Right atrium auricular region (tissue), 2 donors: Measurements from ENCODE around the gene SLC2A11. TPM values are rescaled to one million over a fixed set of nuclear protein-coding genes. Genes with fewer than 3 reads are reported as not detected.

Experiments used
- DNase-seq: peaks from one replicate; pipeline ENCODE4 v3.0.0-alpha.2; 2019; ENCODE audit warnings: low spot score
- H3K27ac ChIP-seq, 2 donors: fragments of 200-600 bp; sonication (generic); 1 replicate in 1 of 2; 2 replicates in 1 of 2; pipeline ENCODE4 v1.5.1; 2016 to 2019
- H3K27me3 ChIP-seq, 2 donors: fragments of 200-600 bp; sonication (generic); one replicate each; pipeline versions ENCODE4 v1.5.1 to v1.6.0; 2017 to 2019
- H3K36me3 ChIP-seq: fragments of 200-600 bp; sonication (generic); one replicate; pipeline ENCODE4 v1.5.1; 2016
- H3K4me1 ChIP-seq, 2 donors: fragments of 200-600 bp; sonication (generic); one replicate each; pipeline versions ENCODE4 v1.5.1 to v1.6.0; 2017 to 2019
- H3K4me3 ChIP-seq, 2 donors: fragments of 200-600 bp; sonication (generic); 1 replicate in 1 of 2; 2 replicates in 1 of 2; pipeline ENCODE4 v1.5.1; 2017 to 2019; ENCODE audit warnings: mild to moderate bottlenecking in 1 of 2, moderate library complexity in 1 of 2
- H3K9me3 ChIP-seq, 2 donors: fragments of 200-600 bp; sonication (generic); one replicate each; pipeline ENCODE4 v1.5.1; 2019
- total RNA-seq, 2 donors: library from RNA; depleted of rRNA; stranded (reverse); fragments of >200 nt; gene quantifications; one replicate each; pipeline ENCODE4 v1.1.0, GENCODE V29; 2016
- TF ChIP-seq, protein P1 (sequence below), 2 donors: fragments of 200-600 bp; sonication (generic); IDR thresholded peaks; one replicate each; pipeline ENCODE4 v1.5.1; 2019; ENCODE audit warnings: antibody characterized with exemption in 2 of 2

SLC2A11 gene
- total RNA-seq, 2 donors from 2014 or later, result 10.6 to 15.5 TPM

GRCh38 chr22:23847310-23847920, 10.3 kb upstream of the SLC2A11 start:
- H3K4me1 ChIP-seq, result peaks cover 0 to 46% of the 10 kb centered on the region in 2 donors
- peak overlapping the region; percentile 62 to 73 for H3K27ac ChIP-seq
- TF ChIP-seq, protein P1, sequence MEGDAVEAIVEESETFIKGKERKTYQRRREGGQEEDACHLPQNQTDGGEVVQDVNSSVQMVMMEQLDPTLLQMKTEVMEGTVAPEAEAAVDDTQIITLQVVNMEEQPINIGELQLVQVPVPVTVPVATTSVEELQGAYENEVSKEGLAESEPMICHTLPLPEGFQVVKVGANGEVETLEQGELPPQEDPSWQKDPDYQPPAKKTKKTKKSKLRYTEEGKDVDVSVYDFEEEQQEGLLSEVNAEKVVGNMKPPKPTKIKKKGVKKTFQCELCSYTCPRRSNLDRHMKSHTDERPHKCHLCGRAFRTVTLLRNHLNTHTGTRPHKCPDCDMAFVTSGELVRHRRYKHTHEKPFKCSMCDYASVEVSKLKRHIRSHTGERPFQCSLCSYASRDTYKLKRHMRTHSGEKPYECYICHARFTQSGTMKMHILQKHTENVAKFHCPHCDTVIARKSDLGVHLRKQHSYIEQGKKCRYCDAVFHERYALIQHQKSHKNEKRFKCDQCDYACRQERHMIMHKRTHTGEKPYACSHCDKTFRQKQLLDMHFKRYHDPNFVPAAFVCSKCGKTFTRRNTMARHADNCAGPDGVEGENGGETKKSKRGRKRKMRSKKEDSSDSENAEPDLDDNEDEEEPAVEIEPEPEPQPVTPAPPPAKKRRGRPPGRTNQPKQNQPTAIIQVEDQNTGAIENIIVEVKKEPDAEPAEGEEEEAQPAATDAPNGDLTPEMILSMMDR (IDR thresholded peaks at IDR 0.05), result no peak
- H3K27me3 ChIP-seq, result no peaks in the 10 kb centered on the region
- no peaks in the 10 kb centered on the region for H3K36me3 ChIP-seq
- no peak overlapping the region for H3K4me3 ChIP-seq
- no peaks in the 10 kb centered on the region for H3K9me3 ChIP-seq
- DNase-seq, result no peak

GRCh38 chr22:23847991-23848864, 9.4 kb upstream of the SLC2A11 start:
- peaks cover 0 to 46% of the 10 kb centered on the region in 2 donors for H3K4me1 ChIP-seq
- no peaks in the 10 kb centered on the region for H3K36me3 ChIP-seq
- TF ChIP-seq, protein P1 (IDR thresholded peaks at IDR 0.05), result no peak
- H3K9me3 ChIP-seq, result no peaks in the 10 kb centered on the region
- no peaks in the 10 kb centered on the region for H3K27me3 ChIP-seq
- no peak overlapping the region for H3K4me3 ChIP-seq
- no peak overlapping the region for H3K27ac ChIP-seq
- no peak for DNase-seq

- Histone ChIP-seq H3K4me1 (peaks cover 0 to 43% of the 10 kb centered on the region in 2 donors), H3K9me3 (no peaks in the 10 kb centered on the region), H3K27ac (peak overlapping the region in 1 of 2 donors; percentile 16), H3K4me3 (peak overlapping the region in 1 of 2 donors; percentile 12), H3K27me3 (no peaks in the 10 kb centered on the region), H3K36me3 (no peaks in the 10 kb centered on the region)
- DNase-seq, result peak; percentile 79
- TF ChIP-seq, protein P1 (IDR thresholded peaks at IDR 0.05), result peak in 1 of 2 donors; percentile 99
Observed at GRCh38 chr22:23849009-23850006, 8.4 kb upstream of the SLC2A11 start.

DNA sequence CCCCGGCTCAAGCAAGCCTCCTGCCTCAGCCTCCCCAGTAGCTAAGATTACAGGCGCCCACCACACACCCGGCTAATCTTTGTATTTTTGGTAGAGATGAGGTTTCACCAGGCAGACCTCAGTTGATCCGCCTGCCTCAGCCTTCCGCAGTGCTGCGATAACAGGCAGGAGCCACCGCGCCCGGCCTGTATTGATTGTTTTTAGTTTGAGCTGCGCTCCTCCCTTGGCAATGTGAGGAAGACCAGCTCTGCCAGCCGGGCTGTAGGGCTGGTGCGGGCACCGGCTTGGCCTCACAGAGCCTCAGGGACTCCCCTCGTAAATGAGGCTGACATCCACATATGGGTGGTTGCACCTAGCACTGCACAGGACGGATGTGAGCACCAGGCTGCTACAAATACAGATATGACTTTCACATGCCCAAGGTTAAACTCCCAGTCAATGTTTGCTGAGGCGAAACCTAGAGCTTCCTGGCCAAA, 7.5 kb upstream of the SLC2A11 start:
- no peak overlapping the region for H3K4me3 ChIP-seq
- H3K4me1 ChIP-seq, result peaks cover 0 to 34% of the 10 kb centered on the region in 2 donors
- TF ChIP-seq, protein P1 (IDR thresholded peaks at IDR 0.05), result no peak
- DNase-seq, result no peak
- no peaks in the 10 kb centered on the region for H3K27me3 ChIP-seq
- H3K27ac ChIP-seq, result no peak overlapping the region
- no peaks in the 10 kb centered on the region for H3K9me3 ChIP-seq
- H3K36me3 ChIP-seq, result no peaks in the 10 kb centered on the region
